ELR (cell line): ENCODE measurements around the gene IGSF21.

ENCODE experiments used
- DNase-seq: peaks from one replicate; pipeline ENCODE4 v3.0.0-alpha.2; 2015; ENCODE audit warnings: low read depth

Gene IGSF21

GRCh38 chr1:18300376-18300775, 192.8 kb downstream of the IGSF21 start:
- DNase-seq, result no peak

GRCh38 chr1:18302788-18303413, 195.3 kb downstream of the IGSF21 start:
- no peak for DNase-seq

- no peak for DNase-seq
Measured at GRCh38 chr1:18304151-18304869, 196.7 kb downstream of the IGSF21 start.

- no peak for DNase-seq
Measured at GRCh38 chr1:18305182-18305795, 197.7 kb downstream of the IGSF21 start.

GRCh38 chr1:18307329-18307898, 199.8 kb downstream of the IGSF21 start:
- DNase-seq, result no peak

- no peak for DNase-seq
Measured at GRCh38 chr1:18309552-18310155, 202.1 kb downstream of the IGSF21 start.

- DNase-seq, result no peak
Measured at GRCh38 chr1:18312961-18313360, 205.4 kb downstream of the IGSF21 start.

- no peak for DNase-seq
Measured at GRCh38 chr1:18313523-18313922, 205.9 kb downstream of the IGSF21 start.

- DNase-seq, result no peak
Measured at GRCh38 chr1:18314399-18314798, 206.8 kb downstream of the IGSF21 start.

GRCh38 chr1:18315449-18315848, 207.9 kb downstream of the IGSF21 start:
- no peak for DNase-seq

GRCh38 chr1:18316764-18317163, 209.2 kb downstream of the IGSF21 start:
- DNase-seq, result no peak

- DNase-seq, result no peak
Measured at GRCh38 chr1:18319099-18319498, 211.5 kb downstream of the IGSF21 start.

GRCh38 chr1:18320051-18320450, 212.5 kb downstream of the IGSF21 start:
- DNase-seq, result no peak

GRCh38 chr1:18322368-18323032, 214.9 kb downstream of the IGSF21 start:
- DNase-seq, result no peak

- DNase-seq, result no peak
Measured at GRCh38 chr1:18323259-18323658, 215.7 kb downstream of the IGSF21 start.

- no peak for DNase-seq
Measured at GRCh38 chr1:18324246-18324645, 216.6 kb downstream of the IGSF21 start.

GRCh38 chr1:18325136-18325535, 217.5 kb downstream of the IGSF21 start:
- DNase-seq, result no peak

- DNase-seq, result no peak
Measured at GRCh38 chr1:18326211-18326897, 218.8 kb downstream of the IGSF21 start.

GRCh38 chr1:18327650-18328049, 220.1 kb downstream of the IGSF21 start:
- no peak for DNase-seq

GRCh38 chr1:18328803-18329202, 221.2 kb downstream of the IGSF21 start:
- DNase-seq, result no peak

- DNase-seq, result no peak
Measured at GRCh38 chr1:18329469-18330253, 222.1 kb downstream of the IGSF21 start.
